Tibial artery (tissue), 4 donors: Measurements from ENCODE around the gene TOP2A.

Experiments
- DNase-seq, 2 donors: peaks; one replicate each; pipeline ENCODE4 v3.0.0-alpha.2; 2019
- H3K27ac ChIP-seq, 2 donors: fragments of 200-600 bp; sonication (generic) in 1 of 2; 1 replicate in 1 of 2; 2 replicates in 1 of 2; pipeline ENCODE4 v1.5.1; 2018 to 2019; ENCODE audit warnings: mild to moderate bottlenecking in 1 of 2
- H3K27me3 ChIP-seq, 2 donors: fragments of 200-600 bp; sonication (generic) in 1 of 2; one replicate each; pipeline versions ENCODE4 v1.5.1 to v1.6.0; 2016 to 2019
- H3K36me3 ChIP-seq, 3 donors: fragments of 200-600 bp; sonication (generic) in 2 of 3; one replicate each; pipeline ENCODE4 v1.5.1; 2016 to 2019; ENCODE audit warnings: mild to moderate bottlenecking in 2 of 3
- H3K4me1 ChIP-seq, 4 donors: fragments of 200-600 bp; sonication (generic) in 2 of 4; 1 replicate in 3 of 4; 2 replicates in 1 of 4; pipeline ENCODE4 v1.5.1; 2016 to 2019
- H3K4me3 ChIP-seq, 2 donors: fragments of 200-600 bp; sonication (generic) in 1 of 2; 1 replicate in 1 of 2; 2 replicates in 1 of 2; pipeline ENCODE4 v1.5.1; 2018 to 2019; ENCODE audit warnings: mild to moderate bottlenecking in 2 of 2
- H3K9me3 ChIP-seq, 3 donors: fragments of 200-600 bp; sonication (generic) in 1 of 3; one replicate each; pipeline ENCODE4 v1.5.1; 2016 to 2019
- intact Hi-C: fragments of 100-400 bp; cut with DNase I; formaldehyde crosslinking; loops from one replicate; pipeline ENCODE4 v1.15.0; 2023; ENCODE audit warnings: low total_unique reads
- TF ChIP-seq, protein P1 (sequence below), 2 experiments: fragments of 200-600 bp in 1 of 2; fragments of 450-650 bp in 1 of 2; IDR thresholded peaks; one replicate each; pipeline ENCODE4 v1.5.1; 2017 to 2019; ENCODE audit warnings: antibody characterized with exemption in 2 of 2, mild to moderate bottlenecking in 1 of 2, moderate library complexity in 1 of 2

The TOP2A gene

DNA sequence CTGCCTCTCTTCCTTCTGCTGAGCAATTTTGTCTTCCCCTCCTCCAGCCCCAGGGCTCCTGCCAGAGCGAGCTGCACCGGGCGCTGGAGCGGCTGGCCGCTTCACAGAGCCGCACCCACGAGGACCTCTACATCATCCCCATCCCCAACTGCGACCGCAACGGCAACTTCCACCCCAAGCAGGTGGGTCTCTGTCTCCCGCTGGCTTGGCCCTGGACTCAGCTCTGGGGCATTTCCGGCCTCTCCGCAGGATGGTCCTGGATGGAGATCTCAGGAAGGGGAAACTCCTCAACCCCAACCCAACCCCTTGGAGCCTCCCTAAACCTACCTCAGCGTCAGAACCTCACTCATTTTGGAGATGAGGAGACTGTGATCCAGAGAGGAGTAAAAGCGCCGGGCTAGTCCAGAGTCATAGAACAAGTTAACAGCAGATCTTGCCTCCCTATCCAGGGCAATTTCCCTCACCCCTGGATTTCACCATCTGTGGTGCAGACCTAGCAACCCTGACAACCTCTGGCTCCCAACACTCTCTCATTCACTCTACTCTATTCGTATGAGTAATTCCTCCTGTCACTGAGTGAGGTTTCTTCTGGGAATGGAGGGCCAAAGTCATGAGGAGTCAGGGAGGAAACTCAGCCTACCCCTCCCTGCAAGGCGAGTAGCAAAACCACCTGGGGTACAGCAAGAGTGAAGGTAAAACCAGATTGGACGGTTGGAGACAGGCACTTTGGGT is 36.4 kb upstream of the TOP2A start:
- Histone ChIP-seq H3K4me1 (peaks cover 3 to 73% (median 64%) of the 10 kb centered on the region in 4 donors), H3K27me3 (no peaks in the 10 kb centered on the region), H3K4me3 (no peak overlapping the region), H3K27ac (peak overlapping the region in 1 of 2 donors; percentile 94), H3K36me3 (peaks cover 0 to 51% (median 43%) of the 10 kb centered on the region in 3 donors), H3K9me3 (no peaks in the 10 kb centered on the region)
- intact Hi-C loops: no loop called here
- TF ChIP-seq, protein P1, sequence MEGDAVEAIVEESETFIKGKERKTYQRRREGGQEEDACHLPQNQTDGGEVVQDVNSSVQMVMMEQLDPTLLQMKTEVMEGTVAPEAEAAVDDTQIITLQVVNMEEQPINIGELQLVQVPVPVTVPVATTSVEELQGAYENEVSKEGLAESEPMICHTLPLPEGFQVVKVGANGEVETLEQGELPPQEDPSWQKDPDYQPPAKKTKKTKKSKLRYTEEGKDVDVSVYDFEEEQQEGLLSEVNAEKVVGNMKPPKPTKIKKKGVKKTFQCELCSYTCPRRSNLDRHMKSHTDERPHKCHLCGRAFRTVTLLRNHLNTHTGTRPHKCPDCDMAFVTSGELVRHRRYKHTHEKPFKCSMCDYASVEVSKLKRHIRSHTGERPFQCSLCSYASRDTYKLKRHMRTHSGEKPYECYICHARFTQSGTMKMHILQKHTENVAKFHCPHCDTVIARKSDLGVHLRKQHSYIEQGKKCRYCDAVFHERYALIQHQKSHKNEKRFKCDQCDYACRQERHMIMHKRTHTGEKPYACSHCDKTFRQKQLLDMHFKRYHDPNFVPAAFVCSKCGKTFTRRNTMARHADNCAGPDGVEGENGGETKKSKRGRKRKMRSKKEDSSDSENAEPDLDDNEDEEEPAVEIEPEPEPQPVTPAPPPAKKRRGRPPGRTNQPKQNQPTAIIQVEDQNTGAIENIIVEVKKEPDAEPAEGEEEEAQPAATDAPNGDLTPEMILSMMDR (IDR thresholded peaks at IDR 0.05): no peak
- no peak for DNase-seq

DNA sequence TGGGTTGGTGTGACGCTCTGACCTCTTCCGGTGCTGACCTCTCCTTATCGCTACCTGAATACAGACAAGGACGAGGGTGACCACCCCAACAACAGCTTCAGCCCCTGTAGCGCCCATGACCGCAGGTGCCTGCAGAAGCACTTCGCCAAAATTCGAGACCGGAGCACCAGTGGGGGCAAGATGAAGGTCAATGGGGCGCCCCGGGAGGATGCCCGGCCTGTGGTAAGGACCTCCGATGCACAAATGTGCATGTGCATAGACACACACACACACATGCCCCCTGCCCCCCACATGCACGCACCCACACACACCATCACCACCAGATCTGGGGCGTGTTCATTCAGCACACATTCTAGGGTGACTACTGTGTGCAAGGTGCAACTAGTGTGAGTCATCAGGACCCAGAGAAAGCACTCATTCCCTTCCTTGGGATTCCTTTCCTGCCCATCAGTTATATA is 35.3 kb upstream of the TOP2A start:
- Histone ChIP-seq H3K4me3 (no peak overlapping the region), H3K9me3 (no peaks in the 10 kb centered on the region), H3K4me1 (peaks cover 3 to 74% (median 67%) of the 10 kb centered on the region in 4 donors), H3K27me3 (no peaks in the 10 kb centered on the region), H3K27ac (peak overlapping the region; percentile 80 to 94), H3K36me3 (peaks cover 0 to 51% (median 37%) of the 10 kb centered on the region in 3 donors)
- intact Hi-C loops: no loop called here
- no peak for DNase-seq
- TF ChIP-seq, protein P1 (IDR thresholded peaks at IDR 0.05): no peak

DNA sequence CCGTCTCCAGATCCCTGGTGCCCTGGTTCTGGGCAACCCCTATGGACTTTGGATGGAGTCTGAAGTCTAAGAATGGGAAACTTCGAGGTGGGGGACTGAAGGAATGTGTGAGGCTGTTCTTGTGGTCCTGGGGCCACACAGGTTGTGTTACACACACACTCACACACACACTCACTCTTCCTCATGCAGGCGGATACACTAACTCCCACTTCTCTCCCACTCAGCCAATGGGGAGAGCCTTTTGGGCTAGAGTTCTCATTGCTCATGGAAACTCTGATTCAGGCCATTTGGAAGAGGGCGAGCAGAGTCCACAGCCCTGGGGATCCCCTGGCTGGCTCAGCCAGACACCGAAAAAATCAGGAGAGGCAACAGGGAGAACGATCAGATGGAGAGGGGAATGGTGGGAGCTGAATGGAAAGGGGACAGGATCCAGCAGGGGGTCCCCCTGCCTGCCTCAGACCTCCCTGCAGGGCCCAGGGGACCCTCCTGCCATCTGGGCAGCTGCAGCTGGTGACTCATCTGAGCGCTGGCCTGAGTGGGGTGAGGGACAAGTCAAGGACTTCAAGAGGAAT is 34.6 kb upstream of the TOP2A start:
- Histone ChIP-seq H3K27ac (peak overlapping the region; percentile 80 to 94), H3K4me3 (no peak overlapping the region), H3K4me1 (peaks cover 3 to 74% (median 67%) of the 10 kb centered on the region in 4 donors), H3K9me3 (no peaks in the 10 kb centered on the region), H3K27me3 (no peaks in the 10 kb centered on the region), H3K36me3 (peaks cover 0 to 49% (median 37%) of the 10 kb centered on the region in 3 donors)
- TF ChIP-seq, protein P1 (IDR thresholded peaks at IDR 0.05): no peak
- peak; percentile 48 to 78 for DNase-seq
- intact Hi-C loops: no loop called here

DNA sequence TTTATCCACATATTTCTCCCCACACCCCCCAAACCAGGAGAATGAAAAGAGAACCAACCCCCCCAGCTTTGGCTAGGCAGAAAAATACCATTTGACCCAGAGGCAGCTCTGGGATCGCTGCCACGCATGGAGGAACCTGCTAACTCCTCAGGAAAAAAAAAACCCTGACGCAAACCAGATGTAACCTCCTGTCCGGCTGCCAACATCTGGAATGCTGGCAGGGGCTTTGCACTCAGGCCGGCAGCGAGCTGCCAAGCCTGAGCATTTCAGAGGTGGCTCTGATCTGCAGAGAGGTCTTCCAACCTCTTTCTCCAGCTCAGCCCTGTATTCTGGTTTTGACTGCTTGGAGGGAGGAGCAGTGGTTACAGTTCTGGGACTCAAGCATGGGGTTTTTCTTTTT is 33.7 kb upstream of the TOP2A start:
- no peak overlapping the region for H3K4me3 ChIP-seq
- intact Hi-C loops: no loop called here
- TF ChIP-seq, protein P1 (IDR thresholded peaks at IDR 0.05): no peak

DNA sequence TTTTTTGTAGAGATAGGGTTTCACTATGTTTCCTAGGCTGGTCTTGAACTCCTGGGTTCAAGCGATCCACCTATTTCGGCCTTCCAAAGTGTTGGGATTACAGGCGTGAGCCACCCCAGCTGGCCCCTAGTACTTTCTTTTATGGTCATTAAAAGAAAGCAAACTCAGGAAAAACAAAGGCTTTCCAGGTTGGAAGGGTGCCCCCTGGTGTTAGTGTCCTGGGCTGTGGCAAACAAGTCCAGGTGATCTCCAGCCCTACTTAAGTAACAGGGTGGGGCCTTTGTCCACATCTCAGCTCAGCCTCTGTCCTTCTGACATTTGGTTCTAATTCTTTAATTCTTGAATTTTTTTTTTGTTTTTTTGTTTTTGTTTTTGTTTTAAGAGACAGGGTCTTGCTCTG is 32.5 kb upstream of the TOP2A start:
- Histone ChIP-seq H3K27ac (peak overlapping the region; percentile 80 to 94), H3K27me3 (no peaks in the 10 kb centered on the region), H3K4me1 (peaks cover 0 to 81% (median 72%) of the 10 kb centered on the region in 4 donors), H3K4me3 (no peak overlapping the region), H3K9me3 (no peaks in the 10 kb centered on the region), H3K36me3 (peaks cover 0 to 28% (median 24%) of the 10 kb centered on the region in 3 donors)
- intact Hi-C loops: no loop called here
- DNase-seq: no peak
- TF ChIP-seq, protein P1 (IDR thresholded peaks at IDR 0.05): peak; percentile 13

More for the DNA sequence above, 33.7 kb upstream of the TOP2A start:
- no peaks in the 10 kb centered on the region for H3K27me3 ChIP-seq
- peaks cover 0 to 40% (median 36%) of the 10 kb centered on the region in 3 donors for H3K36me3 ChIP-seq
- peak; percentile 89 to 95 for DNase-seq
- peak overlapping the region; percentile 80 to 94 for H3K27ac ChIP-seq
- H3K4me1 ChIP-seq: peaks cover 0 to 74% (median 67%) of the 10 kb centered on the region in 4 donors
- no peaks in the 10 kb centered on the region for H3K9me3 ChIP-seq
